HEK293 (cell line): ENCODE measurements around the gene SCYGR3.

ENCODE experiments used
- CTCF ChIA-PET: fragments of 350-600 bp; formaldehyde crosslinking; extraction: SDS; loops from one replicate; lab custom pipeline; 2021; ENCODE audit warnings: antibody characterized with exemption; lab: Yijun Ruan, JAX
- POLR2A ChIA-PET: fragments of 300-600 bp; formaldehyde crosslinking; extraction: SDS; loops from one replicate; lab custom pipeline; 2020; ENCODE audit warnings: antibody characterized with exemption, inconsistent platforms; lab: Yijun Ruan, JAX
- H3K27ac ChIP-seq: fragments of 200-500 bp; sonication (Bioruptor generic); 2 replicates; pipeline ENCODE4 v1.5.1; 2014; ENCODE audit warnings: low read depth, low read length, control low read depth, inconsistent platforms; ENCODE audit errors: extremely low read depth
- H3K36me3 ChIP-seq, 2 experiments: fragments of 200-500 bp in 1 of 2; sonication (Bioruptor generic) in 1 of 2; 1 replicate in 1 of 2; 2 replicates in 1 of 2; pipeline ENCODE4 v1.5.1; 2014 to 2017; ENCODE audit warnings: inconsistent platforms in 2 of 2, low read length in 2 of 2; ENCODE audit not compliant: control insufficient read depth in 2 of 2, insufficient read depth in 1 of 2
- H3K4me1 ChIP-seq: fragments of 200-500 bp; sonication (Bioruptor generic); 2 replicates; pipeline ENCODE4 v1.5.1; 2014; ENCODE audit warnings: mild to moderate bottlenecking, low read length, inconsistent platforms; ENCODE audit not compliant: control insufficient read depth, insufficient read depth
- H3K4me3 ChIP-seq: 2 replicates; pipeline ENCODE4 v1.5.1; 2011; ENCODE audit warnings: low read depth, mild to moderate bottlenecking, control low read depth, low read length, moderate library complexity
- H3K9me3 ChIP-seq: fragments of 200-500 bp; sonication (Bioruptor generic); 2 replicates; pipeline ENCODE4 v1.5.1; 2014; ENCODE audit warnings: low read depth, low read length, inconsistent platforms; ENCODE audit not compliant: control insufficient read depth, insufficient read depth
- GLIS2 ChIP-seq: fragments of 450-650 bp; formaldehyde crosslinking; IDR thresholded peaks from 2 replicates; pipeline ENCODE4 v1.5.1; 2016; ENCODE audit warnings: missing biosample characterization, missing genetic modification characterization
- PBX3 ChIP-seq: sonication (generic); formaldehyde crosslinking; IDR thresholded peaks from 2 replicates; pipeline ENCODE4 v1.8.1; 2022; ENCODE audit warnings: mild to moderate bottlenecking, moderate library complexity, missing genetic modification reagents
- REPIN1 ChIP-seq: fragments of 450-650 bp; formaldehyde crosslinking; IDR thresholded peaks from 2 replicates; pipeline ENCODE4 v1.5.1; 2017; ENCODE audit warnings: missing biosample characterization, missing genetic modification characterization, low read depth
- REST ChIP-seq: fragments of 450-650 bp; formaldehyde crosslinking; IDR thresholded peaks from 2 replicates; pipeline ENCODE4 v1.5.1; 2016; ENCODE audit warnings: missing biosample characterization, missing genetic modification characterization
- ZBTB26 ChIP-seq: fragments of 450-650 bp; formaldehyde crosslinking; optimal IDR thresholded peaks from 2 replicates; pipeline ENCODE3; 2016; ENCODE audit warnings: missing biosample characterization, mild to moderate bottlenecking, missing genetic modification characterization
- ZBTB49 ChIP-seq: fragments of 450-650 bp; formaldehyde crosslinking; IDR thresholded peaks from 2 replicates; pipeline ENCODE4 v1.5.1; 2016; ENCODE audit warnings: missing biosample characterization, missing genetic modification characterization, low read depth
- ZFHX2 ChIP-seq: fragments of 450-650 bp; formaldehyde crosslinking; conservative IDR thresholded peaks from 2 replicates; pipeline ENCODE4 v1.5.1; 2016; ENCODE audit warnings: missing biosample characterization, missing genetic modification characterization
- ZFP41 ChIP-seq: fragments of 450-650 bp; formaldehyde crosslinking; IDR thresholded peaks from 2 replicates; pipeline ENCODE4 v1.5.1; 2016; ENCODE audit warnings: missing biosample characterization, missing genetic modification characterization, borderline replicate concordance
- ZNF10 ChIP-seq: fragments of 450-650 bp; formaldehyde crosslinking; IDR thresholded peaks from 2 replicates; pipeline ENCODE4 v1.5.1; 2017; ENCODE audit warnings: missing biosample characterization, missing genetic modification characterization
- ZNF132 ChIP-seq: fragments of 450-650 bp; formaldehyde crosslinking; IDR thresholded peaks from 2 replicates; pipeline ENCODE4 v1.5.1; 2017; ENCODE audit warnings: missing biosample characterization, missing genetic modification characterization, borderline replicate concordance
- ZNF133 ChIP-seq: fragments of 450-650 bp; formaldehyde crosslinking; IDR thresholded peaks from 2 replicates; pipeline ENCODE4 v1.5.1; 2016; ENCODE audit warnings: missing biosample characterization, missing genetic modification characterization
- ZNF146 ChIP-seq: fragments of 450-650 bp; formaldehyde crosslinking; IDR thresholded peaks from 2 replicates; pipeline ENCODE4 v1.5.1; 2016; ENCODE audit warnings: missing biosample characterization, missing genetic modification characterization
- ZNF169 ChIP-seq: fragments of 450-650 bp; formaldehyde crosslinking; IDR thresholded peaks from 2 replicates; pipeline ENCODE4 v1.5.1; 2016; ENCODE audit warnings: missing biosample characterization, missing genetic modification characterization
- ZNF18 ChIP-seq: fragments of 450-650 bp; formaldehyde crosslinking; IDR thresholded peaks from 2 replicates; pipeline ENCODE4 v1.5.1; 2016; ENCODE audit warnings: missing biosample characterization, missing genetic modification characterization
- ZNF2 ChIP-seq: fragments of 450-650 bp; formaldehyde crosslinking; IDR thresholded peaks from 2 replicates; pipeline ENCODE4 v1.5.1; 2016; ENCODE audit warnings: missing biosample characterization, missing genetic modification characterization
- ZNF221 ChIP-seq: fragments of 450-650 bp; formaldehyde crosslinking; IDR thresholded peaks from 2 replicates; pipeline ENCODE4 v1.5.1; 2017; ENCODE audit warnings: missing biosample characterization, missing genetic modification characterization, borderline replicate concordance
- ZNF248 ChIP-seq: fragments of 450-650 bp; formaldehyde crosslinking; IDR thresholded peaks from 2 replicates; pipeline ENCODE4 v1.5.1; 2017; ENCODE audit warnings: missing biosample characterization, missing genetic modification characterization
- ZNF311 ChIP-seq: fragments of 450-650 bp; formaldehyde crosslinking; IDR thresholded peaks from 2 replicates; pipeline ENCODE4 v1.5.1; 2017; ENCODE audit warnings: missing biosample characterization, missing genetic modification characterization, borderline replicate concordance
- ZNF362 ChIP-seq: fragments of 450-650 bp; formaldehyde crosslinking; IDR thresholded peaks from 2 replicates; pipeline ENCODE4 v1.5.1; 2016; ENCODE audit warnings: missing biosample characterization, missing genetic modification characterization

Gene SCYGR3

GRCh38 chr2:227632827-227633226 is 18.2 kb upstream of the SCYGR3 start:
- Histone ChIP-seq H3K36me3 (no peaks in the 10 kb centered on the region), H3K4me1 (no peaks in the 10 kb centered on the region), H3K9me3 (no peaks in the 10 kb centered on the region), H3K27ac (no peak overlapping the region), H3K4me3 (no peak overlapping the region)
- ChIA-PET POLR2A (no interaction called here), CTCF (no interaction called here)
- TF ChIP-seq GLIS2 (tag by site-specific recombination), result no peak
- no peak for TF ChIP-seq ZNF146 (tag by site-specific recombination)
- no peak for TF ChIP-seq ZNF169
- TF ChIP-seq ZNF2, result no peak
- TF ChIP-seq ZNF362 (tag by site-specific recombination), result no peak
- no peak for TF ChIP-seq PBX3 (CRISPR knock-in tag)
- no peak for TF ChIP-seq ZNF133 (tag by site-specific recombination)
- TF ChIP-seq ZNF221 (tag by site-specific recombination), result no peak
- TF ChIP-seq ZNF18 (tag by site-specific recombination), result no peak
- no peak for TF ChIP-seq ZNF132 (tag by site-specific recombination)
- no peak for TF ChIP-seq REPIN1 (tag by site-specific recombination)
- no peak for TF ChIP-seq ZBTB26
- TF ChIP-seq ZNF311 (tag by site-specific recombination), result no peak
- TF ChIP-seq ZNF10 (tag by site-specific recombination), result no peak
- no peak for TF ChIP-seq ZFP41
- TF ChIP-seq REST (tag by site-specific recombination), result no peak
- no peak for TF ChIP-seq ZFHX2
- no peak for TF ChIP-seq ZNF248 (tag by site-specific recombination)
- TF ChIP-seq ZBTB49 (tag by site-specific recombination), result no peak
